GM13976 (cell line): ENCODE measurements around the gene CAGE1.
"Not testable (repeated sequence)": the region's sequence is repeated elsewhere in the genome, so short reads cannot be mapped to it uniquely, and the experiment has no call there.

Experiments
- DNase-seq: peaks from one replicate; pipeline ENCODE4 v3.0.0; 2012; ENCODE audit warnings: low spot score
- in situ Hi-C: fragments of 300-500 bp; cut with MboI; formaldehyde crosslinking; loops from one replicate; pipeline ENCODE4 v1.12.0; 2022; ENCODE audit warnings: low sequenced_read_pairs, mixed read lengths, inconsistent platforms; ENCODE audit not compliant: unreplicated experiment
- TF ChIP-seq, protein P1 (sequence below): IDR thresholded peaks from 2 replicates; pipeline ENCODE4 v1.5.1; 2012; ENCODE audit warnings: borderline replicate concordance, mild to moderate bottlenecking; ENCODE audit not compliant: insufficient read depth; ENCODE audit errors: extremely low read depth, missing control alignments, control extremely low read depth

CAGE1 gene

DNA sequence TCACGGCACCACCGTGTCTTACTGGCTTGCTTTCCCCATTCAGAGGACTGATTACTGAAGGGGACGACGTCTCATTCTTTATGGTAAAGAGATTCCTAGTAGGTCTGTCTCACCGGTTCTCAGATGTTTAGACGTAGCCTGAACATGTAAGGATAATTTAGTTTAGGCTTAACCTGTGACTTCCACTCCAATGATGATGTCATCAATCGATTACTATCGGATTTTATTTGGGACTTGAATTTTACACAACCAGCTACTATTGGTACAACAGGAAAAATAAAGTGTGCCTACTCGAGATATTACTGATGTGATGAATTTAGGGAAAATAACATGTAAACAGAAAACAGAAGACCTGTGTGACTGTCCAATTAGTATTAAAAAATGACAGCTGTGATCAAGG is 72.0 kb downstream of the CAGE1 start:
- in situ Hi-C loops: no loop called here
- TF ChIP-seq, protein P1, sequence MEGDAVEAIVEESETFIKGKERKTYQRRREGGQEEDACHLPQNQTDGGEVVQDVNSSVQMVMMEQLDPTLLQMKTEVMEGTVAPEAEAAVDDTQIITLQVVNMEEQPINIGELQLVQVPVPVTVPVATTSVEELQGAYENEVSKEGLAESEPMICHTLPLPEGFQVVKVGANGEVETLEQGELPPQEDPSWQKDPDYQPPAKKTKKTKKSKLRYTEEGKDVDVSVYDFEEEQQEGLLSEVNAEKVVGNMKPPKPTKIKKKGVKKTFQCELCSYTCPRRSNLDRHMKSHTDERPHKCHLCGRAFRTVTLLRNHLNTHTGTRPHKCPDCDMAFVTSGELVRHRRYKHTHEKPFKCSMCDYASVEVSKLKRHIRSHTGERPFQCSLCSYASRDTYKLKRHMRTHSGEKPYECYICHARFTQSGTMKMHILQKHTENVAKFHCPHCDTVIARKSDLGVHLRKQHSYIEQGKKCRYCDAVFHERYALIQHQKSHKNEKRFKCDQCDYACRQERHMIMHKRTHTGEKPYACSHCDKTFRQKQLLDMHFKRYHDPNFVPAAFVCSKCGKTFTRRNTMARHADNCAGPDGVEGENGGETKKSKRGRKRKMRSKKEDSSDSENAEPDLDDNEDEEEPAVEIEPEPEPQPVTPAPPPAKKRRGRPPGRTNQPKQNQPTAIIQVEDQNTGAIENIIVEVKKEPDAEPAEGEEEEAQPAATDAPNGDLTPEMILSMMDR: no peak
- no peak for DNase-seq

GRCh38 chr6:7316658-7317533 is 72.6 kb downstream of the CAGE1 start:
- in situ Hi-C loops: no loop called here
- no peak for DNase-seq
- TF ChIP-seq, protein P1: no peak

GRCh38 chr6:7315948-7316365 is 73.6 kb downstream of the CAGE1 start:
- TF ChIP-seq, protein P1: no peak
- no peak for DNase-seq
- in situ Hi-C loops: no loop called here

DNA sequence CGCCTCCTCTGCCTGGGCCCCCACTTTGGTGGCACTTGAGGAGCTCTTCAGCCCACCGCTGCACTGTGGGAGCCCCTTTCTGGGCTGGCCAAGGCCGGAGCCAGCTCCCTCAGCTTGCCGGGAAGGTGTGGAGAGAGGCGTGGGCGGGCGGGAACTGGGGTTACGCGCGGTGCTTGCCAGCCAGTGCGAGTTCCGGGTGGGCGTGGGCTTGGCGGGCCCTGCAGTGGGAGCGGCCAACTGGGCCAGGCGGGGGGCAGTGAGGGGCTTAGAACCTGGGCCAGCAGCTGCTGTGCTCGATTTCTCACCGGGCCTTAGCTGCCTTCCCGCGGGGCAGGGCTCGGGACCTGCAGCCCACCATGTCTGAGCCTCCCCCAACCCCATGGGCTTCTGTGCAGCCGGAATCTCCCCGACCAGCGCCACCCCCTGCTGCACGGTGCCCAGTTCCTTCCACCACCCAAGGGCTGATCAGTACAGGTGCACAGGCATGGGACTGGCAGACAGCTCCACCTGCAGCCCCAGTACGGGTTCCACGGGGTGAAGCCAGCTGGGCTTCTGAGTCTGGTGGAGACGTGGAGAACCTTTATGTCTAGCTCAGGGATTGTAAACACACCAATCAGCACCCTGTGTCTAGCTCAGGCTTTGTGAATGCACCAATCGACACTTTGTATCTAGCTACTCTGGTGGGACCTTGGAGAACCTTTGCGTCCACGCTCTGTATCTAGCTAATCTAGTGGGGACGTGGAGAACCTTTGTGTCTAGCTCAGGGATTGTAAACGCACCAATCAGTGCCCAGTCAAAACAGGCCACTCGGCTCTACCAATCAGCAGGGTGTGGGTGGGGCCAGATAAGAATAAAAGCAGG is 74.2 kb downstream of the CAGE1 start:
- DNase-seq, in situ Hi-C loops: not testable (repeated sequence)

- in situ Hi-C loops: no loop called here
- TF ChIP-seq, protein P1: no peak
- DNase-seq: no peak
Observed at GRCh38 chr6:7314414-7314813, 75.1 kb downstream of the CAGE1 start.

GRCh38 chr6:7313505-7314165 is 75.9 kb downstream of the CAGE1 start:
- in situ Hi-C loops: no loop called here
- TF ChIP-seq, protein P1: no peak
- DNase-seq: no peak
